K562 (cell line): Measurements from ENCODE around the gene GET4. TPM values are rescaled to one million over a fixed set of nuclear protein-coding genes. Genes with fewer than 3 reads are reported as not detected.
A peak's percentile ranks its signal among the peaks of the same experiment; 100 is the strongest.

ENCODE experiments used
- ATAC-seq: fragments of 200-7000 bp; cut with Tn5 transposase; 3 replicates; pipeline ENCODE4 v1.9.1; 2020; ENCODE audit warnings: moderate library complexity
- BruUV-seq: library from RNA; stranded (reverse); fragments of 400-500 nt; replicated peaks from 2 replicates; lab custom pipeline; 2021; lab: Mats Ljungman, UMichigan
- CTCF ChIA-PET: fragments of 300-600 bp; formaldehyde crosslinking; extraction: SDS; loops from one replicate; lab custom pipeline; 2021; ENCODE audit warnings: low intra/inter-chr PET ratio; lab: Yijun Ruan, JAX
- POLR2A ChIA-PET: fragments of 300-600, 350-650 bp; sonication (Branson Sonifier 250); formaldehyde crosslinking; extraction: SDS; loops from one replicate; lab custom pipeline; 2021; ENCODE audit warnings: antibody characterized with exemption, inconsistent platforms; lab: Yijun Ruan, JAX
- DNase-seq, 4 experiments: peaks; one replicate each; pipeline versions ENCODE4 v3.0.0 to v3.0.0-alpha.2; 2011 to 2018; ENCODE audit warnings: low spot score in 3 of 4, mixed read lengths in 3 of 4; ENCODE audit errors: extremely low read depth in 1 of 4
- FAIRE-seq: peaks from 2 replicates; lab custom pipeline; 2011; peaks lifted over from hg19 to GRCh38; lab: Jason Lieb, UNC
- H2AFZ ChIP-seq: 2 replicates; pipeline ENCODE4 v1.6.0; 2011; ENCODE audit warnings: low read depth, low read length, control low read depth, inconsistent platforms
- H3K27ac ChIP-seq: fragments of 200-600 bp; 3 replicates; pipeline ENCODE4 v1.8.0; 2011; ENCODE audit warnings: low read depth, mild to moderate bottlenecking, control low read depth, inconsistent platforms, low read length, moderate library complexity, mixed read lengths; ENCODE audit errors: extremely low read depth
- H3K27me3 ChIP-seq, 2 experiments: fragments of 300-600 bp in 1 of 2; 2 replicates in 1 of 2; 3 replicates in 1 of 2; pipeline versions ENCODE4 v1.6.0 to v1.8.0; 2011; ENCODE audit warnings: inconsistent platforms in 2 of 2, low read length in 2 of 2, mild to moderate bottlenecking in 1 of 2, mixed read lengths in 1 of 2, moderate library complexity in 1 of 2; ENCODE audit not compliant: control insufficient read depth in 2 of 2, insufficient read depth in 2 of 2
- H3K36me3 ChIP-seq: fragments of 300-600 bp; 3 replicates; pipeline ENCODE4 v1.8.0; 2011; ENCODE audit warnings: mild to moderate bottlenecking, low read length, inconsistent platforms; ENCODE audit not compliant: control insufficient read depth, insufficient read depth
- H3K4me1 ChIP-seq, 2 experiments: fragments of 200-600 bp in 1 of 2; replicated peaks in 1 of 2; 2 replicates in 1 of 2; 3 replicates in 1 of 2; pipeline versions ENCODE4 v1.5.1 to v1.8.0; 2011; ENCODE audit warnings: inconsistent platforms in 2 of 2, low read length in 2 of 2, mild to moderate bottlenecking in 1 of 2, mixed read lengths in 1 of 2, moderate library complexity in 1 of 2; ENCODE audit not compliant: control insufficient read depth in 2 of 2, insufficient read depth in 2 of 2
- H3K4me2 ChIP-seq: 2 replicates; pipeline ENCODE4 v1.6.1; 2011; ENCODE audit warnings: low read length, control low read depth, inconsistent platforms, mixed read lengths; ENCODE audit not compliant: insufficient read depth
- H3K4me3 ChIP-seq: fragments of 200-600 bp; sonication (generic), shearing (Covaris generic); 2 replicates; pipeline ENCODE4 v1.5.1; 2016; ENCODE audit warnings: control low read depth, inconsistent platforms
- H3K79me2 ChIP-seq: fragments of 200-600 bp; 3 replicates; pipeline ENCODE4 v1.8.0; 2011; ENCODE audit warnings: low read length, inconsistent platforms; ENCODE audit not compliant: control insufficient read depth, insufficient read depth
- H3K9ac ChIP-seq, 2 experiments: 2 replicates each; pipeline versions ENCODE4 v1.6.0 to v1.6.1; 2011; ENCODE audit warnings: low read depth in 2 of 2, low read length in 2 of 2, control low read depth in 1 of 2, inconsistent platforms in 1 of 2, mild to moderate bottlenecking in 1 of 2, mixed read lengths in 1 of 2; ENCODE audit not compliant: insufficient read depth in 1 of 2
- H3K9me1 ChIP-seq: one replicate; pipeline ENCODE4 v1.6.0; 2011; ENCODE audit warnings: inconsistent platforms, mild to moderate bottlenecking, low read length, moderate library complexity; ENCODE audit not compliant: control insufficient read depth, insufficient read depth
- H3K9me3 ChIP-seq: replicated peaks from 2 replicates; pipeline ENCODE4 v1.5.1; 2011; ENCODE audit warnings: low read depth, low read length, inconsistent platforms; ENCODE audit not compliant: control insufficient read depth, insufficient read depth
- H4K20me1 ChIP-seq: replicated peaks from 2 replicates; pipeline ENCODE4 v1.6.1; 2011; ENCODE audit warnings: low read length, inconsistent platforms, mixed read lengths; ENCODE audit not compliant: control insufficient read depth, insufficient read depth
- CHD4 ChIP-seq: fragments of 200-600 bp; sonication (generic); IDR thresholded peaks from 3 replicates; pipeline ENCODE4 v1.6.1; 2012; ENCODE audit warnings: low read depth, mild to moderate bottlenecking, mixed read lengths, low read length, inconsistent platforms; ENCODE audit not compliant: insufficient read depth, insufficient replicate concordance, poor library complexity, severe bottlenecking
- HMG20B ChIP-seq: fragments of 250-450 bp; sonication (Bioruptor Pico); IDR thresholded peaks from 2 replicates; pipeline ENCODE4 v1.5.0; 2021; ENCODE audit warnings: mild to moderate bottlenecking
- MCM2 ChIP-seq: fragments of 450-650 bp; IDR thresholded peaks from 2 replicates; pipeline ENCODE4 v1.6.1; 2017; ENCODE audit warnings: low read depth, mild to moderate bottlenecking
- PTBP1 ChIP-seq: fragments of 200-400 bp; formaldehyde crosslinking; IDR thresholded peaks from 2 replicates; pipeline ENCODE4 v1.6.1; 2017; ENCODE audit warnings: low read depth, low read length
- RAD21 ChIP-seq, 2 experiments: fragments of 250-450 bp in 1 of 2; fragments of 450-650 bp in 1 of 2; sonication (Bioruptor Pico) in 1 of 2; formaldehyde crosslinking in 1 of 2; IDR thresholded peaks in 1 of 2; conservative IDR thresholded peaks in 1 of 2; 2 replicates each; pipeline versions ENCODE4 v1.4.0 to v1.8.0; 2020 to 2022; ENCODE audit warnings: mild to moderate bottlenecking in 2 of 2, moderate library complexity in 1 of 2
- SMAD2 ChIP-seq: fragments of 150-350 bp; IDR thresholded peaks from 2 replicates; pipeline ENCODE4 v1.6.1; 2014; ENCODE audit warnings: low read depth, mild to moderate bottlenecking, low read length
- ZNF780A ChIP-seq: fragments of 250-450 bp; sonication (Bioruptor Pico); IDR thresholded peaks from 2 replicates; pipeline ENCODE4 v1.5.0; 2021; ENCODE audit warnings: mild to moderate bottlenecking
- WGBS: fragments of 100-300 bp; shearing (Covaris generic); methylation state at CpG from one replicate; pipeline ENCODE4 v1.1.6; 2016; ENCODE audit warnings: low coverage, mixed read lengths; ENCODE audit not compliant: insufficient coverage; ENCODE audit errors: missing lambda C conversion rate; 5-methylcytosine and 5-hydroxymethylcytosine counted together
- in situ Hi-C: fragments of 300-500 bp; cut with MboI; formaldehyde crosslinking; loops from 4 replicates; pipeline ENCODE4 v1.15.0; 2018; ENCODE audit warnings: inconsistent platforms, mixed read lengths
- intact Hi-C: fragments of 100-400 bp; cut with micrococcal nuclease; formaldehyde crosslinking; loops from 2 replicates; pipeline ENCODE4 v1.14.2; 2022
- polyA plus RNA-seq, 8 experiments: library from polyadenylated mRNA; depleted of rRNA in 4 of 8; stranded (reverse) in 5 of 8; unstranded in 3 of 8; fragments of >200 nt; fragmentation: Nextera tagmentation in 2 of 8; fragmentation: Illumina TruSeq in 1 of 8; extraction: Ambion mirVana in 2 of 8; extraction: Trizol in 1 of 8; gene quantifications; 2 replicates each; pipeline versions ENCODE4 v1.2.1 to v1.2.3, GENCODE V29; 2011 to 2014; ENCODE audit warnings: inconsistent platforms in 1 of 8, missing spikeins in 1 of 8
- total RNA-seq, 7 experiments: library from RNA; depleted of rRNA in 6 of 7; stranded (reverse); fragments of >200 nt in 6 of 7; fragmentation: Illumina TruSeq in 2 of 7; extraction: Trizol in 2 of 7; gene quantifications; 2 replicates each; pipeline versions ENCODE4 v1.2.1 to v1.2.3, GENCODE V29; 2011 to 2021; ENCODE audit warnings: low replicate concordance in 1 of 7
- TF ChIP-seq, protein P1 (sequence below): IDR thresholded peaks from 2 replicates; pipeline ENCODE4 v1.6.1; 2016; ENCODE audit warnings: missing genetic modification characterization, missing compliant biosample characterization
- TF ChIP-seq, protein P2 (sequence below): fragments of 450-650 bp; formaldehyde crosslinking; IDR thresholded peaks from 2 replicates; pipeline ENCODE4 v1.4.0; 2020; ENCODE audit warnings: mild to moderate bottlenecking, mixed read lengths
- TF ChIP-seq, protein P3 (sequence below): fragments of 200-800 bp; sonication (Bioruptor generic); IDR thresholded peaks from 2 replicates; pipeline ENCODE4 v1.6.1; 2017; ENCODE audit warnings: missing genetic modification characterization, missing compliant biosample characterization
- TF ChIP-seq, protein P4 (sequence below): fragments of 450-650 bp; IDR thresholded peaks from 2 replicates; pipeline ENCODE4 v1.6.1; 2016

GET4 gene
- total and polyA plus RNA-seq, 9 of the 15 experiments (the other 6 are each of a cell fraction or from before 2014, with no cell fraction given), result 0.99 to 122 (median 40.4) TPM

- TF ChIP-seq, protein P1, sequence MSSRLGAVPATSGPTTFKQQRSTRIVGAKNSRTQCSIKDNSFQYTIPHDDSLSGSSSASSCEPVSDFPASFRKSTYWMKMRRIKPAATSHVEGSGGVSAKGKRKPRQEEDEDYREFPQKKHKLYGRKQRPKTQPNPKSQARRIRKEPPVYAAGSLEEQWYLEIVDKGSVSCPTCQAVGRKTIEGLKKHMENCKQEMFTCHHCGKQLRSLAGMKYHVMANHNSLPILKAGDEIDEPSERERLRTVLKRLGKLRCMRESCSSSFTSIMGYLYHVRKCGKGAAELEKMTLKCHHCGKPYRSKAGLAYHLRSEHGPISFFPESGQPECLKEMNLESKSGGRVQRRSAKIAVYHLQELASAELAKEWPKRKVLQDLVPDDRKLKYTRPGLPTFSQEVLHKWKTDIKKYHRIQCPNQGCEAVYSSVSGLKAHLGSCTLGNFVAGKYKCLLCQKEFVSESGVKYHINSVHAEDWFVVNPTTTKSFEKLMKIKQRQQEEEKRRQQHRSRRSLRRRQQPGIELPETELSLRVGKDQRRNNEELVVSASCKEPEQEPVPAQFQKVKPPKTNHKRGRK (tag), result no peak
- TF ChIP-seq MCM2 (no peak), RAD21 (CRISPR knock-in tag; conservative IDR thresholded peaks at IDR 0.05 in 1 of 2, IDR thresholded peaks at IDR 0.05 in 1 of 2) (no peak)
- TF ChIP-seq, all 486 proteins: peak for 9
Measured at GRCh38 chr7:897771-898376, 21.5 kb downstream of the GET4 start (continued).

GRCh38 chr7:898460-898854, 22.1 kb downstream of the GET4 start:
- H3K79me2 ChIP-seq, result no peaks in the 10 kb centered on the region
- in situ Hi-C loops, result no loop called here
- ChIA-PET CTCF (no interaction called here), POLR2A (no interaction called here)
- intact Hi-C loops, result no loop called here
- FAIRE-seq (no peak), ATAC-seq (peak; percentile 37), DNase-seq (peak in 2 of 4 experiments; percentile 39 to 48)
- H3K27ac ChIP-seq, result no peak overlapping the region
- H3K4me3 ChIP-seq, result no peak overlapping the region
- peaks cover 48% of the 10 kb centered on the region; the same call in 2 of the 3 replicates for H3K36me3 ChIP-seq
- H2AFZ ChIP-seq, result no peak overlapping the region
- peak overlapping the region in 1 of 2 experiments; percentile 78; a peak in 2 of 4 replicates for H3K9ac ChIP-seq
- H3K9me3 ChIP-seq, result no peaks in the 10 kb centered on the region
- H3K4me2 ChIP-seq, result no peak overlapping the region
- WGBS, result 28% methylated on average over 4 of the region's 18 CpGs
- no TSS peak for BruUV-seq
- H4K20me1 ChIP-seq, result no peaks in the 10 kb centered on the region; the same call in 1 of the 2 replicates
- H3K9me1 ChIP-seq, result no peaks in the 10 kb centered on the region
- peaks cover 17 to 76% of the 10 kb centered on the region in 2 experiments; a peak in 4 of 5 replicates for H3K4me1 ChIP-seq
- 0 out of 5 replicates have a peak, but pooled peaks cover 0 to 4% of the 10 kb centered on the region in 2 experiments for H3K27me3 ChIP-seq
- TF ChIP-seq CHD4 (no peak), HMG20B (no peak), PTBP1 (no peak), ZNF780A (CRISPR knock-in tag) (no peak), SMAD2 (no peak)
- TF ChIP-seq, protein P2, sequence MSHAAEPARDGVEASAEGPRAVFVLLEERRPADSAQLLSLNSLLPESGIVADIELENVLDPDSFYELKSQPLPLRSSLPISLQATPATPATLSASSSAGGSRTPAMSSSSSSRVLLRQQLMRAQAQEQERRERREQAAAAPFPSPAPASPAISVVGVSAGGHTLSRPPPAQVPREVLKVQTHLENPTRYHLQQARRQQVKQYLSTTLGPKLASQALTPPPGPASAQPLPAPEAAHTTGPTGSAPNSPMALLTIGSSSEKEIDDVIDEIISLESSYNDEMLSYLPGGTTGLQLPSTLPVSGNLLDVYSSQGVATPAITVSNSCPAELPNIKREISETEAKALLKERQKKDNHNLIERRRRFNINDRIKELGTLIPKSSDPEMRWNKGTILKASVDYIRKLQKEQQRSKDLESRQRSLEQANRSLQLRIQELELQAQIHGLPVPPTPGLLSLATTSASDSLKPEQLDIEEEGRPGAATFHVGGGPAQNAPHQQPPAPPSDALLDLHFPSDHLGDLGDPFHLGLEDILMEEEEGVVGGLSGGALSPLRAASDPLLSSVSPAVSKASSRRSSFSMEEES (CRISPR knock-in tag), result no peak
- TF ChIP-seq, protein P3, sequence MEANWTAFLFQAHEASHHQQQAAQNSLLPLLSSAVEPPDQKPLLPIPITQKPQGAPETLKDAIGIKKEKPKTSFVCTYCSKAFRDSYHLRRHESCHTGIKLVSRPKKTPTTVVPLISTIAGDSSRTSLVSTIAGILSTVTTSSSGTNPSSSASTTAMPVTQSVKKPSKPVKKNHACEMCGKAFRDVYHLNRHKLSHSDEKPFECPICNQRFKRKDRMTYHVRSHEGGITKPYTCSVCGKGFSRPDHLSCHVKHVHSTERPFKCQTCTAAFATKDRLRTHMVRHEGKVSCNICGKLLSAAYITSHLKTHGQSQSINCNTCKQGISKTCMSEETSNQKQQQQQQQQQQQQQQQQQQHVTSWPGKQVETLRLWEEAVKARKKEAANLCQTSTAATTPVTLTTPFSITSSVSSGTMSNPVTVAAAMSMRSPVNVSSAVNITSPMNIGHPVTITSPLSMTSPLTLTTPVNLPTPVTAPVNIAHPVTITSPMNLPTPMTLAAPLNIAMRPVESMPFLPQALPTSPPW (CRISPR knock-in tag), result 0 out of 2 replicates have a peak, but pooled peaks have one; percentile 17
- TF ChIP-seq, protein P4, sequence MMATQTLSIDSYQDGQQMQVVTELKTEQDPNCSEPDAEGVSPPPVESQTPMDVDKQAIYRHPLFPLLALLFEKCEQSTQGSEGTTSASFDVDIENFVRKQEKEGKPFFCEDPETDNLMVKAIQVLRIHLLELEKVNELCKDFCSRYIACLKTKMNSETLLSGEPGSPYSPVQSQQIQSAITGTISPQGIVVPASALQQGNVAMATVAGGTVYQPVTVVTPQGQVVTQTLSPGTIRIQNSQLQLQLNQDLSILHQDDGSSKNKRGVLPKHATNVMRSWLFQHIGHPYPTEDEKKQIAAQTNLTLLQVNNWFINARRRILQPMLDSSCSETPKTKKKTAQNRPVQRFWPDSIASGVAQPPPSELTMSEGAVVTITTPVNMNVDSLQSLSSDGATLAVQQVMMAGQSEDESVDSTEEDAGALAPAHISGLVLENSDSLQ, result no peak
